RCC 7860 (cell line): ENCODE data around the gene TMEM106C.

Source experiments
- DNase-seq: peaks from one replicate; pipeline ENCODE4 v3.0.0-alpha.2; 2015; ENCODE audit warnings: low spot score
- FAIRE-seq: peaks from 2 replicates; lab custom pipeline; 2012; peaks lifted over from hg19 to GRCh38; lab: Jason Lieb, UNC

The TMEM106C gene

DNA sequence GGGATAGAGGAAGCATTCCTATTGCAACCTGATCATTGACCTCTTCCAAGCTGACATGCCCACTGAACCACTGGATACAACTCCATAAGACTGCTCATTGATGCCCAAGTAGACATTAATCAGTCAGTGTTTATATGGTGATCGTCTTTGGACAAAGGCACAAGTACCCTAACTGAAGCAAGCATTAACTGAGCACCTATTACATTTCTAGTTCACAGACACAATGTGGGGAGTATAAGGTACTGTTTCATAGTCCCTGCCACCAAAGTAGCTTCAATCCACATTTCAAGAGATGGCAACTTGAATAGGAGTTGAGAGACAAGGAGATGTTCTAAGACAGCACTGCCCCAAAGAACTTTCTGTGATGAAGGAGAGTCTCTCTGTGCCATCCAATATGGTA lies 51.7 kb downstream of the TMEM106C start:
- DNase-seq (no peak), FAIRE-seq (no peak)

DNA sequence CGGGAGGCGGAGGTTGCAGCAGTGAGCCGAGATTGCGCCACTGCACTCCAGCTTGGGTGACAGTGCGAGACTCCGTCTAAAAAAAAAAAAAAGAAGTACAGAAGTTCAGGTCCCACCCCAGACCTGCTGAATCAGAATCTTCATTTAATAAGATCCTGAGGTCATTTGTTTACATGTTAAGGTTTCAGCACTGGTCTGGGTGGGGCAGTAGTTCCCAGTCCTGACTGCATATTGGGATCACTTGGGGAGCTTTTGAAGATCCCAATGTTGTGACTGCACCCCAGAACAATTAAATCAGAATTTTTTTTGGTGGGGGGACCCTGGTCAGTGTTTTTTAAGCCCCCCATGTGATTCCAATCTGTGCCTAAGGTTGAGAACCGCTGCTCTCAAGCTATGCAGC lies 52.6 kb downstream of the TMEM106C start:
- DNase-seq (no peak), FAIRE-seq (no peak)

DNA sequence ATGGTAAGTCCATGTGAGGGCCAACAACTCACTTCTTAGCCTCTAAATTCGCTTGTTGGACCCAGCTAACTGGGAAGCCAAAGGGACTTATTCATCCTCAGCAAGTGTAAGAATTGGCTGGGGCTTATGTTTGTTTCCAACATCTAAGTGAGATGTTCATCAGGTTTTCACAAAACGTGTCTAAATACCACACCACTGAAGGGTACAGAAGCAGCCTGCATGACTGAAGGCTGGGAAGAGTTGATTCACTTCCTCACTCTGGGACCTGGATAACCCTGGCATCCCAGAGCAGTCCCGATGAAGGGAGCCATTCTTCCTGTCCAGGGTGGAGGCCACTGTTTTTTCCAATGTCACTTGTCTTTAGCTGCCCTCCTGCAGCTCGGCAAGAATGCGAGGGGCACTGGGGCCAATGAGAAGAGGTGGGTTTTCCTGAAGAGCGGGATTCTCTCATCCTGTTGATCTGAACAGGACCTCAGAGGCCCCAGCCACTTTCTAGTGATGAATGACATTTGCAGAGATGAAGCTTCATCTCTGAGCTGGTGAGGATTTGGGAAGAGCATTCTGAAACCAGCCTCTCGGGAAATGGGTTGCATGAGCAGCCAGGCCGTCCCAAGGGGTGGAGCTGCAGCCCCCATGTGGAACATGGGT lies 53.1 kb downstream of the TMEM106C start:
- no peak for FAIRE-seq
- DNase-seq: no peak

DNA sequence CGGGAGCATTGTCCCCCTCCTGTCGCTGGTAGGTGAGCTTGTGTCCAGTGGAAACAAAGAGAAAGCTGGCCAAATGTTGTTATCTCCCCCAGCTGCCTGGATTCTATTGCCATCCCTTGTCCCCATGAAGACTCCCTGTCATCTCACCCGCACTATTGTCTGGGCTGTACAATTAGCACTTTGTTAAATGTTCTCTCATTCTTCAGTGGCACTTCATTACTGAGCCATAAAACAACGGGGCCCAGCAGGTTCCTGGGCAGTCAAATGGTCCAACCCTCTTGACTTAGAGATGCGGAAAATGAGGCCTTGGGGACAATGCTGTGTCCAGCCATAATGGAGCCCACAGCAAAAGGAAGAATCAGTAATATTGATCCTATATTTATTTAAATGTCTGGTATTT lies 54.1 kb downstream of the TMEM106C start:
- DNase-seq (no peak), FAIRE-seq (no peak)

DNA sequence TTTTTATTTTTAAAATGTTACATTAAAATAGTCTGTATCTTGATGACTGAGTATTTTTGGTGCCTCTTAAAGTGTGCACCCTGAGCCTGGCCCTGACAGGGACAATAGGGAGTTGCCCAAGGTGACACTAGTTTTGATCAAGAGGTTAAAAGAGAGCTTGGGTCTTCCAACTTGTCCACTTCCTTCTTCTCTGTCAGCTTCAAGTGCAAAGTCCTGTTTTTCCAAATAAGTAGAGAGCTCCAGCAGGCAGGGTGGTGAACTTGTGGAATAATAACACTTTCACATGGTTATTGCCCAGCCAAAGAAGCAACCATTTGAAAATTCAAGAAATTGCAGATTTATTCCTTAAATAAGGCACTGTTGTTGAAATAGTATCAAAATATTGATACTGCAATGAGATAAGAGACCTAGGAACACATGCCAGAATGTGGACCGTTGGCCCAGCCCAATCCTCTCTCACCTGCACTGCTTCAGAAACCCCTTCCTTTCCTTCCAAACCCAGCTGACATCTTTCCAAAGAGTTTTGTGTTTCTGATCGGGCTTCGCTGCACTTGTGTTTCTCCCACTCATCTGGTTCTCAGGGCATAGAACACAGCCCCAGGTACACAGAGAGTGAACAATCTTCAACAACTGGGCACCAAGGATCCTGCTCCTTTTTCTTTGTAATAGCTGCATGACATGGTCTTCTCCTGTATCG lies 54.7 kb downstream of the TMEM106C start:
- DNase-seq: no peak
- FAIRE-seq: no peak
